GM12892 (cell line): ENCODE results near the gene PPP2R2B.

Experiments used
- DNase-seq: peaks from one replicate; pipeline ENCODE4 v3.0.0; 2011; ENCODE audit not compliant: insufficient read length
- FAIRE-seq: peaks from 2 replicates; lab custom pipeline; 2011; peaks lifted over from hg19 to GRCh38; lab: Jason Lieb, UNC
- POLR2A ChIP-seq: IDR thresholded peaks from 2 replicates; pipeline ENCODE4 v1.6.1; 2011; ENCODE audit warnings: low read depth, low read length, control low read depth
- POLR2AphosphoS5 ChIP-seq: IDR thresholded peaks from 2 replicates; pipeline ENCODE4 v1.6.1; 2011; ENCODE audit warnings: low read depth, low read length, control low read depth
- TAF1 ChIP-seq: IDR thresholded peaks from 2 replicates; pipeline ENCODE4 v1.6.1; 2011; ENCODE audit warnings: low read depth, mild to moderate bottlenecking, control low read depth, low read length, borderline replicate concordance

Gene PPP2R2B

GRCh38 chr5:146817973-146818372 is 60.6 kb downstream of the PPP2R2B start:
- DNase-seq, result no peak
- FAIRE-seq, result no peak
- TF ChIP-seq POLR2AphosphoS5 (no peak), POLR2A (no peak), TAF1 (no peak)

GRCh38 chr5:146816775-146817387 is 61.7 kb downstream of the PPP2R2B start:
- TF ChIP-seq POLR2AphosphoS5 (no peak), TAF1 (no peak), POLR2A (no peak)
- FAIRE-seq (no peak), DNase-seq (no peak)

- DNase-seq, result no peak
- no peak for FAIRE-seq
- TF ChIP-seq TAF1 (no peak), POLR2A (no peak), POLR2AphosphoS5 (no peak)
These were observed 63.1 kb downstream of the PPP2R2B start for GRCh38 chr5:146815411-146815810.

GRCh38 chr5:146813346-146814157 is 65.0 kb downstream of the PPP2R2B start:
- FAIRE-seq, result peak; percentile 46
- DNase-seq, result no peak
- TF ChIP-seq TAF1 (no peak), POLR2AphosphoS5 (no peak), POLR2A (no peak)

- FAIRE-seq (no peak), DNase-seq (no peak)
- TF ChIP-seq POLR2A (no peak), TAF1 (no peak), POLR2AphosphoS5 (no peak)
These were observed 73.5 kb downstream of the PPP2R2B start for GRCh38 chr5:146805081-146805480.

- TF ChIP-seq POLR2AphosphoS5 (no peak), TAF1 (no peak), POLR2A (no peak)
- FAIRE-seq (no peak), DNase-seq (no peak)
These were observed 75.5 kb downstream of the PPP2R2B start for GRCh38 chr5:146802945-146803522.

- DNase-seq, result no peak
- no peak for TF ChIP-seq TAF1
- no peak for TF ChIP-seq POLR2AphosphoS5
- TF ChIP-seq POLR2A, result no peak
- no peak for FAIRE-seq
These were observed 78.9 kb downstream of the PPP2R2B start for GRCh38 chr5:146799671-146800070.

GRCh38 chr5:146799231-146799630 is 79.3 kb downstream of the PPP2R2B start:
- FAIRE-seq (no peak), DNase-seq (no peak)
- TF ChIP-seq POLR2A (no peak), TAF1 (no peak), POLR2AphosphoS5 (no peak)

GRCh38 chr5:146797658-146798057 is 80.9 kb downstream of the PPP2R2B start:
- FAIRE-seq, result no peak
- TF ChIP-seq TAF1 (no peak), POLR2A (no peak), POLR2AphosphoS5 (no peak)
- DNase-seq, result no peak

GRCh38 chr5:146796911-146797310 is 81.6 kb downstream of the PPP2R2B start:
- FAIRE-seq (no peak), DNase-seq (no peak)
- TF ChIP-seq POLR2AphosphoS5 (no peak), TAF1 (no peak), POLR2A (no peak)

- DNase-seq (no peak), FAIRE-seq (no peak)
- TF ChIP-seq POLR2AphosphoS5 (no peak), TAF1 (no peak), POLR2A (no peak)
These were observed 82.4 kb downstream of the PPP2R2B start for GRCh38 chr5:146796144-146796543.
